Measurements from ENCODE around the gene RNF157.

The RNF157 gene

GRCh38 chr17:76238847-76239537 lies 1.3 kb downstream of the RNF157 start:
- TF ChIP-seq CTCF (IDR thresholded peaks at IDR 0.05; ENCODE audit: control insufficient read depth, insufficient read depth, low read depth, low read length, missing control alignments): no peak
- DNase-seq (ENCODE audit: low read depth): no peak
- H3K4me3 ChIP-seq (ENCODE audit: control insufficient read depth, low read depth, low read length): no peak overlapping the region

- DNase-seq (ENCODE audit: low read depth): no peak
- no peak for TF ChIP-seq CTCF (IDR thresholded peaks at IDR 0.05; ENCODE audit: control insufficient read depth, insufficient read depth, low read depth, low read length, missing control alignments)
- H3K4me3 ChIP-seq (ENCODE audit: control insufficient read depth, low read depth, low read length): no peak overlapping the region
Observed at GRCh38 chr17:76237859-76238313, 2.4 kb downstream of the RNF157 start.

- no peak for TF ChIP-seq CTCF (IDR thresholded peaks at IDR 0.05; ENCODE audit: control insufficient read depth, insufficient read depth, low read depth, low read length, missing control alignments)
- no peak overlapping the region for H3K4me3 ChIP-seq (ENCODE audit: control insufficient read depth, low read depth, low read length)
- no peak for DNase-seq (ENCODE audit: low read depth)
Observed at GRCh38 chr17:76236603-76237002, 3.7 kb downstream of the RNF157 start.

- DNase-seq (ENCODE audit: low read depth): no peak
- TF ChIP-seq CTCF (IDR thresholded peaks at IDR 0.05; ENCODE audit: control insufficient read depth, insufficient read depth, low read depth, low read length, missing control alignments): no peak
Observed at GRCh38 chr17:76235883-76236282, 4.4 kb downstream of the RNF157 start.

GRCh38 chr17:76234354-76234679 lies 6.0 kb downstream of the RNF157 start:
- TF ChIP-seq CTCF (IDR thresholded peaks at IDR 0.05; ENCODE audit: control insufficient read depth, insufficient read depth, low read depth, low read length, missing control alignments): no peak
- DNase-seq (ENCODE audit: low read depth): no peak
- H3K4me3 ChIP-seq (ENCODE audit: control insufficient read depth, low read depth, low read length): no peak overlapping the region

More at GRCh38 chr17:76235883-76236282, 4.4 kb downstream of the RNF157 start:
- H3K4me3 ChIP-seq (ENCODE audit: control insufficient read depth, low read depth, low read length): no peak overlapping the region

GRCh38 chr17:76233588-76234353 lies 6.5 kb downstream of the RNF157 start:
- TF ChIP-seq CTCF (IDR thresholded peaks at IDR 0.05; ENCODE audit: control insufficient read depth, insufficient read depth, low read depth, low read length, missing control alignments): no peak
- DNase-seq (ENCODE audit: low read depth): no peak

More at GRCh38 chr17:76233588-76234353, 6.5 kb downstream of the RNF157 start:
- H3K4me3 ChIP-seq (ENCODE audit: control insufficient read depth, low read depth, low read length): no peak overlapping the region
